Keratinocyte (primary cell): ENCODE data around the gene ANKRD2. TPM values are rescaled to one million over a fixed set of nuclear protein-coding genes. Genes with fewer than 3 reads are reported as not detected.

ENCODE experiments used
- DNase-seq: peaks from one replicate; pipeline ENCODE4 v3.0.0-alpha.2; 2011; ENCODE audit warnings: low read depth, missing footprints, low spot score
- FAIRE-seq: peaks from 2 replicates; lab custom pipeline; 2011; peaks lifted over from hg19 to GRCh38; lab: Jason Lieb, UNC
- H2AFZ ChIP-seq: 2 replicates; pipeline ENCODE4 v1.6.0; 2012; ENCODE audit warnings: low read length, control low read depth, inconsistent platforms; ENCODE audit not compliant: control insufficient read depth
- H3K27ac ChIP-seq: 2 replicates; pipeline ENCODE4 v1.5.1; 2011; ENCODE audit warnings: low read length; ENCODE audit not compliant: control insufficient read depth, insufficient read depth
- H3K27me3 ChIP-seq: 3 replicates; pipeline ENCODE4 v1.6.0; 2011; ENCODE audit warnings: low read length; ENCODE audit not compliant: control insufficient read depth, insufficient read depth; ENCODE audit errors: extremely low read depth
- H3K36me3 ChIP-seq, 2 experiments: 2 replicates in 1 of 2; 3 replicates in 1 of 2; pipeline ENCODE4 v1.5.1; 2011; ENCODE audit warnings: low read length in 2 of 2, mild to moderate bottlenecking in 1 of 2; ENCODE audit not compliant: control insufficient read depth in 2 of 2, insufficient read depth in 2 of 2; ENCODE audit errors: extremely low read depth in 1 of 2
- H3K4me1 ChIP-seq: 3 replicates; pipeline ENCODE4 v1.5.1; 2011; ENCODE audit warnings: low read length; ENCODE audit not compliant: control insufficient read depth, insufficient read depth; ENCODE audit errors: extremely low read depth
- H3K4me2 ChIP-seq: 3 replicates; pipeline ENCODE4 v1.6.0; 2011; ENCODE audit warnings: low read depth, low read length; ENCODE audit not compliant: control insufficient read depth, insufficient read depth; ENCODE audit errors: extremely low read depth
- H3K4me3 ChIP-seq, 3 experiments: fragments of 200-600 bp in 1 of 3; sonication (generic) in 1 of 3; 2 replicates in 2 of 3; 3 replicates in 1 of 3; pipeline ENCODE4 v1.5.1; 2011 to 2016; ENCODE audit warnings: low read length in 3 of 3, mild to moderate bottlenecking in 3 of 3, control low read depth in 2 of 3, inconsistent platforms in 1 of 3, low read depth in 1 of 3, mixed read lengths in 1 of 3, mixed run types in 1 of 3, moderate library complexity in 1 of 3; ENCODE audit not compliant: control insufficient read depth in 2 of 3, insufficient read depth in 2 of 3; ENCODE audit errors: extremely low read depth in 1 of 3
- H3K79me2 ChIP-seq: 2 replicates; pipeline ENCODE4 v1.6.0; 2012; ENCODE audit warnings: low read length; ENCODE audit not compliant: control insufficient read depth, insufficient read depth
- H3K9ac ChIP-seq: 3 replicates; pipeline ENCODE4 v1.6.0; 2011; ENCODE audit warnings: low read length; ENCODE audit not compliant: control insufficient read depth, insufficient read depth; ENCODE audit errors: extremely low read depth
- H3K9me1 ChIP-seq: 3 replicates; pipeline ENCODE4 v1.6.0; 2011; ENCODE audit warnings: low read length; ENCODE audit not compliant: control insufficient read depth, insufficient read depth; ENCODE audit errors: extremely low read depth
- H3K9me3 ChIP-seq: 2 replicates; pipeline ENCODE4 v1.5.1; 2012; ENCODE audit warnings: low read depth, low read length; ENCODE audit not compliant: control insufficient read depth
- H4K20me1 ChIP-seq: 3 replicates; pipeline ENCODE4 v1.6.0; 2011; ENCODE audit warnings: low read length; ENCODE audit not compliant: control insufficient read depth, insufficient read depth; ENCODE audit errors: extremely low read depth
- CTCF ChIP-seq, 3 experiments: IDR thresholded peaks in 1 of 3; conservative IDR thresholded peaks in 1 of 3; optimal IDR thresholded peaks in 1 of 3; 2 replicates in 2 of 3; 3 replicates in 1 of 3; pipeline versions ENCODE3 to v1.5.1; 2011; ENCODE audit warnings: low read length in 3 of 3, mild to moderate bottlenecking in 3 of 3, moderate library complexity in 2 of 3, control low read depth in 1 of 3, inconsistent platforms in 1 of 3; ENCODE audit not compliant: insufficient read depth in 2 of 3; ENCODE audit errors: extremely low read depth in 1 of 3
- EZH2 ChIP-seq: IDR thresholded peaks from one replicate; pipeline ENCODE4 v1.6.1; 2012; ENCODE audit warnings: inconsistent platforms, mild to moderate bottlenecking, low read length, moderate library complexity
- dilution Hi-C: fragments of 300-500 bp; cut with MboI; formaldehyde crosslinking; loops from one replicate; pipeline ENCODE4 v1.7.0; 2020; ENCODE audit warnings: low sequenced_read_pairs; ENCODE audit not compliant: extremely low pct_ligation_motif_present
- polyA plus RNA-seq, 5 experiments: library from polyadenylated mRNA; depleted of rRNA in 3 of 5; stranded (reverse) in 3 of 5; stranded (forward) in 1 of 5; unstranded in 1 of 5; fragments of >200 nt; gene quantifications; 1 replicate in 1 of 5; 2 replicates in 3 of 5; 3 replicates in 1 of 5; pipeline versions ENCODE4 v1.2.1 to v1.2.3, GENCODE V29; 2011 to 2012; ENCODE audit warnings: missing spikeins in 2 of 5, low read depth in 1 of 5, low replicate concordance in 1 of 5

ANKRD2 gene
- polyA plus RNA-seq, 1 donor (not counting 4 experiments of a cell fraction or from before 2014, with no cell fraction given): 0.38 TPM

- FAIRE-seq (peak; percentile 80), DNase-seq (no peak)
- Histone ChIP-seq H3K27ac (peak overlapping the region; percentile 78), H3K27me3 (no peaks in the 10 kb centered on the region), H3K9ac (peak overlapping the region; percentile 74), H3K4me3 (peak overlapping the region in 2 of 3 experiments; percentile 35 to 38), H3K4me2 (peak overlapping the region; percentile 75), H4K20me1 (no peaks in the 10 kb centered on the region), H2AFZ (peak overlapping the region; percentile 58), H3K4me1 (peaks cover 26% of the 10 kb centered on the region), H3K9me1 (no peaks in the 10 kb centered on the region), H3K79me2 (peaks cover 22% of the 10 kb centered on the region), H3K9me3 (no peaks in the 10 kb centered on the region), H3K36me3 (no peaks in the 10 kb centered on the region)
- dilution Hi-C loops: no loop called here
- TF ChIP-seq EZH2: no peak
- TF ChIP-seq CTCF (optimal IDR thresholded peaks at IDR 0.05 in 1 of 3, IDR thresholded peaks at IDR 0.05 in 1 of 3, conservative IDR thresholded peaks at IDR 0.05 in 1 of 3; ENCODE audit: extremely low read depth in 1 of 3, insufficient read depth in 2 of 3, low read length in 3 of 3): no peak
Measured at GRCh38 chr10:97549587-97550322, 22.8 kb upstream of the ANKRD2 start.

- peak overlapping the region; percentile 58 for H2AFZ ChIP-seq
- TF ChIP-seq CTCF (optimal IDR thresholded peaks at IDR 0.05 in 1 of 3, IDR thresholded peaks at IDR 0.05 in 1 of 3, conservative IDR thresholded peaks at IDR 0.05 in 1 of 3; ENCODE audit: extremely low read depth in 1 of 3, insufficient read depth in 2 of 3, low read length in 3 of 3): no peak
- TF ChIP-seq EZH2: no peak
Measured at GRCh38 chr10:97550336-97551149, 22.0 kb upstream of the ANKRD2 start.

More at GRCh38 chr10:97550336-97551149, 22.0 kb upstream of the ANKRD2 start:
- Histone ChIP-seq H3K27ac (peak overlapping the region; percentile 78), H3K36me3 (no peaks in the 10 kb centered on the region), H4K20me1 (no peaks in the 10 kb centered on the region), H3K9ac (peak overlapping the region; percentile 74), H3K9me3 (no peaks in the 10 kb centered on the region), H3K4me1 (peaks cover 26% of the 10 kb centered on the region), H3K27me3 (no peaks in the 10 kb centered on the region), H3K4me3 (peak overlapping the region in 1 of 3 experiments; percentile 38), H3K79me2 (peaks cover 22% of the 10 kb centered on the region), H3K4me2 (peak overlapping the region; percentile 75), H3K9me1 (no peaks in the 10 kb centered on the region)
- DNase-seq (no peak), FAIRE-seq (peak; percentile 32)
- dilution Hi-C loops: no loop called here
